ENCODE measurements around the gene CCDC9. TPM values are rescaled to one million over a fixed set of nuclear protein-coding genes. Genes with fewer than 3 reads are reported as not detected.

Gene CCDC9
- 14.5 and 17.3 TPM in 2 replicates for total RNA-seq (2014; rRNA removed; shearing (Covaris generic))
- 15.0 and 15.3 TPM in 2 replicates for polyA plus RNA-seq (2016; fragmentation: Nextera tagmentation; extraction: Ambion mirVana)
- long read RNA-seq, partial matches to known transcripts = 4 of 5 reads
- long read RNA-seq, other reads (novel, unspliced or antisense) = 0 of 5 reads

DNA sequence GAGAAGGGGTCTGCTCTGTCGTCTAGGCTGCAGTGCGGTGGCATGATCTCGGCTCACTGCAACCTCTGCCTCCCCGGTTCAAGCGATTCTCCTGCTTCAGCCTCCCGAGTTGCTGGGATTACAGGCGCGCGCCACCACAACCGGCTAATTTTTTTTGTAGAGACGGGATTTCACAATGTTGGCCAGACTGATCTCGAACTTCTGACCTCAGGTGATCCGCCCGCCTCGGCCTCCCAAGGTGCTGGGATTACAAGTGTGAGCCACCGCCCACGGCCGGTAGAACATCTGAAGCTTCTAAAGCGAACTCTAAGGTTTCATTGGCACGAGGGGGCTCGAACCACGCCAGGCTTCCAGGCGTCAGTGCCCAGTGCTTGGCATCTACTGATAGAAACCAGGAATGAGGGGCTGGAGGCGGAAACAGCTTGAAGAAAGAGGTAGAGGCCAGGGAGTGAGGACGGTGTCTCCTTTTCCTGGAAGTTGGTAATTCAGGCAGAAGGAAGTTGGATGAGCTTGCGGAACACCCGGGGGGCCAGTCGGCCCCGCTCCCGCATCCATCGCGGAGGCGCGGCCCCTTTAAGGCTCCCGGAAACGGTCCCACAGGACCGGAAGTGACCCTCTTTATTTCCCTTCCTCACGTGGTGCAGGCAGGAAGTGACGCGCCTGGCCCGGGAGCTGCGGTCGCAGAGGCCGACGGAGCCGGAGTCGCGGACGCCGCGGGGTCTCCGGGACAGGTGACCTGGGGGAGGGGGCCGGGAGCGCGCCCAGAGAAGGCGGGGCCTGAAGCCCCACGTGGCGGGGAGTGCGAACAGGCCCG lies at the start of gene CCDC9:
Gene CCDC9, plus strand, starts transcription at position 647 of the 814 bp plus-strand sequence. CDS start 1,876 bp downstream, outside the sequence.
- H3K4me3 Mint-ChIP-seq = peak within 1 kb of the TSS; percentile 91
- Histone ChIP-seq H2AFZ (peak within 1 kb of the TSS; percentile 90; the same call in 1 of the 2 replicates), H4K20me1 (replicated peaks; ENCODE audit: insufficient read depth) (no peaks in the 10 kb centered on the region; the same call in 1 of the 2 replicates), H3K4me3 (peak within 1 kb of the TSS; percentile 66), H3K4me1 (ENCODE audit: insufficient read depth) (peaks cover 10% of the 10 kb centered on the region; the same call in 1 of the 2 replicates), H3K27ac (ENCODE audit: low read depth) (peak within 1 kb of the TSS; percentile 97), H3F3A (replicated peaks; ENCODE audit: low read depth) (peaks cover 14% of the 10 kb centered on the region; the same call in 1 of the 2 replicates), H3K36me3 (ENCODE audit: insufficient read depth) (peaks cover 6% of the 10 kb centered on the region), H3K79me2 (replicated peaks; ENCODE audit: insufficient read depth) (peaks cover 15% of the 10 kb centered on the region), H3K27me3 (ENCODE audit: insufficient read depth) (no peaks in the 10 kb centered on the region), H3K9me2 (ENCODE audit: insufficient read depth) (no peaks in the 10 kb centered on the region), H3K4me2 (peak within 1 kb of the TSS; percentile 92)
- H3K27ac Mint-ChIP-seq = peak within 1 kb of the TSS; percentile 98
- DNase-seq (ENCODE audit: low spot score) = peak; percentile 98
- peaks cover 12% of the 10 kb centered on the region for H3K27me3 Mint-ChIP-seq (ENCODE audit: insufficient read depth, low read depth, poor library complexity)
- H3K36me3 Mint-ChIP-seq (ENCODE audit: low read depth) = peaks cover 31% of the 10 kb centered on the region
- peaks cover 17% of the 10 kb centered on the region for H3K4me1 Mint-ChIP-seq
- ATAC-seq = peak; percentile 72
- TF ChIP-seq CREB1 (CRISPR knock-in tag; IDR thresholded peaks at IDR 0.05; ENCODE audit: low read depth) = peak; percentile 96
- peak; percentile 56 for TF ChIP-seq POLR2AphosphoS5 (IDR thresholded peaks at IDR 0.05; ENCODE audit: low read depth)
- no peak for TF ChIP-seq NANOG (IDR thresholded peaks at IDR 0.05; ENCODE audit: borderline replicate concordance)
- TF ChIP-seq, protein P1, sequence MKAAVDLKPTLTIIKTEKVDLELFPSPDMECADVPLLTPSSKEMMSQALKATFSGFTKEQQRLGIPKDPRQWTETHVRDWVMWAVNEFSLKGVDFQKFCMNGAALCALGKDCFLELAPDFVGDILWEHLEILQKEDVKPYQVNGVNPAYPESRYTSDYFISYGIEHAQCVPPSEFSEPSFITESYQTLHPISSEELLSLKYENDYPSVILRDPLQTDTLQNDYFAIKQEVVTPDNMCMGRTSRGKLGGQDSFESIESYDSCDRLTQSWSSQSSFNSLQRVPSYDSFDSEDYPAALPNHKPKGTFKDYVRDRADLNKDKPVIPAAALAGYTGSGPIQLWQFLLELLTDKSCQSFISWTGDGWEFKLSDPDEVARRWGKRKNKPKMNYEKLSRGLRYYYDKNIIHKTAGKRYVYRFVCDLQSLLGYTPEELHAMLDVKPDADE (IDR thresholded peaks at IDR 0.05) = peak; percentile 79; the same call in 1 of the 2 replicates
- TF ChIP-seq EZH2 (IDR thresholded peaks at IDR 0.05; ENCODE audit: low read depth, unreplicated experiment) = no peak
- TF ChIP-seq ZNF331 (CRISPR knock-in tag; IDR thresholded peaks at IDR 0.05; ENCODE audit: low read depth) = no peak
- no peak for TF ChIP-seq JUNB (IDR thresholded peaks at IDR 0.05; ENCODE audit: unreplicated experiment)
- no peaks in the 10 kb centered on the region; the same call in 1 of the 3 replicates for H3K9me3 Mint-ChIP-seq

DNA sequence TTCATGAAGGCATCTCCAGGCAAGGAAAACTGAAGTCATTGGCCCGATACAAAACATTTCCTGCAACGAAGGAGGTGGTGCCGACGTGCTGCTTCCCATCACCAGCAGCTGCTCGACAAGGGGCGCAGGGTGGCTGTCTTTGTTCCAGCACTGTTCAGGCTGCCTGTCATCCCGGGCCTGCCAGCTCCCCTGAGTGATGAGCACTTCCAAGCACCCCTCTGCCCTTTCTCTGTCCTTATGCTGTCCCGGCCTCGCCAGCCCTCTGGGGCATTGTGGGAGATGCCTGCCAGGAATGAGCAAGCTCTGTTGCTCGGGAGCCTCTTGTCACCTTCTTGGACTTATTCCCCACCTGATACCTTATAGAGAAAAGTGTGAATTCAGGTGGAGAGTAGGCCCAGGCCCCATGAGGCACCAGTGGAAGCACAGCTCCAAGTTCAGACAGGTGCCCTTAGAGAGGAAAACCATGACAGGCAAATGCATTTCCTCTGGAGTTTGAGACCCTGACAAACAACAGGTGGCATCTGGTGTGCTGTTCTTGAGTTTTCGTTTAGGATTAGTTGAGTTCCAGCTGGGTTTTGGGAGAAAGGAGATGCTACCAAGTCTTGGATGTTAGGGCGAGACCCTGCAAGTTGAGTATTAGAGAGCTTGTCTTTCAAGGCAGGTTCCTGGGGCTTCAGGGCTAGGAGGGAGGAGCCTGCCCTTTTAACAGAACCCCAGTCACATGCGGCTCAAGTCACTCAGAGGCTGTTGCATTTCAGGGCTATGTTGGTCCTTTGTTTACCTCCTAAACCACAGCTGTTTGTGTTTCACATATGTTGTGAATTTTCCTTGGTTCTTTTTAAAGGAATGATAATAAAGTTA lies 46.8 kb upstream of the CCDC9 start:
- peaks cover 14% of the 10 kb centered on the region for H3K27me3 Mint-ChIP-seq (ENCODE audit: insufficient read depth, low read depth, poor library complexity)
- no peaks in the 10 kb centered on the region; the same call in 2 of the 3 replicates for H3K9me3 Mint-ChIP-seq
- no peak overlapping the region; the same call in 2 of the 3 replicates for H3K4me3 Mint-ChIP-seq
- Histone ChIP-seq H2AFZ (no peak overlapping the region), H3K4me2 (no peak overlapping the region), H3K27ac (ENCODE audit: low read depth) (peak overlapping the region; percentile 89), H3K9me2 (ENCODE audit: insufficient read depth) (no peaks in the 10 kb centered on the region), H3K36me3 (ENCODE audit: insufficient read depth) (peaks cover 22% of the 10 kb centered on the region), H4K20me1 (replicated peaks; ENCODE audit: insufficient read depth) (peaks cover 8% of the 10 kb centered on the region), H3F3A (replicated peaks; ENCODE audit: low read depth) (peaks cover 44% of the 10 kb centered on the region), H3K79me2 (replicated peaks; ENCODE audit: insufficient read depth) (no peaks in the 10 kb centered on the region), H3K4me3 (no peak overlapping the region), H3K27me3 (ENCODE audit: insufficient read depth) (no peaks in the 10 kb centered on the region), H3K4me1 (ENCODE audit: insufficient read depth) (peaks cover 7% of the 10 kb centered on the region)
- TF ChIP-seq, protein P2, sequence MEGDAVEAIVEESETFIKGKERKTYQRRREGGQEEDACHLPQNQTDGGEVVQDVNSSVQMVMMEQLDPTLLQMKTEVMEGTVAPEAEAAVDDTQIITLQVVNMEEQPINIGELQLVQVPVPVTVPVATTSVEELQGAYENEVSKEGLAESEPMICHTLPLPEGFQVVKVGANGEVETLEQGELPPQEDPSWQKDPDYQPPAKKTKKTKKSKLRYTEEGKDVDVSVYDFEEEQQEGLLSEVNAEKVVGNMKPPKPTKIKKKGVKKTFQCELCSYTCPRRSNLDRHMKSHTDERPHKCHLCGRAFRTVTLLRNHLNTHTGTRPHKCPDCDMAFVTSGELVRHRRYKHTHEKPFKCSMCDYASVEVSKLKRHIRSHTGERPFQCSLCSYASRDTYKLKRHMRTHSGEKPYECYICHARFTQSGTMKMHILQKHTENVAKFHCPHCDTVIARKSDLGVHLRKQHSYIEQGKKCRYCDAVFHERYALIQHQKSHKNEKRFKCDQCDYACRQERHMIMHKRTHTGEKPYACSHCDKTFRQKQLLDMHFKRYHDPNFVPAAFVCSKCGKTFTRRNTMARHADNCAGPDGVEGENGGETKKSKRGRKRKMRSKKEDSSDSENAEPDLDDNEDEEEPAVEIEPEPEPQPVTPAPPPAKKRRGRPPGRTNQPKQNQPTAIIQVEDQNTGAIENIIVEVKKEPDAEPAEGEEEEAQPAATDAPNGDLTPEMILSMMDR (conservative IDR thresholded peaks at IDR 0.05; ENCODE audit: low read depth in 2 of 2) = no peak
- TF ChIP-seq ZNF331 (CRISPR knock-in tag; IDR thresholded peaks at IDR 0.05; ENCODE audit: low read depth) (no peak), EZH2 (IDR thresholded peaks at IDR 0.05; ENCODE audit: low read depth, unreplicated experiment) (no peak), EZH2phosphoT487 (IDR thresholded peaks at IDR 0.05; ENCODE audit: unreplicated experiment) (no peak), NANOG (IDR thresholded peaks at IDR 0.05; ENCODE audit: borderline replicate concordance) (no peak), STAT1 (IDR thresholded peaks at IDR 0.05; ENCODE audit: unreplicated experiment) (no peak), JUNB (IDR thresholded peaks at IDR 0.05; ENCODE audit: unreplicated experiment) (no peak)
- H3K36me3 Mint-ChIP-seq (ENCODE audit: low read depth) = peaks cover 69% of the 10 kb centered on the region
- peak overlapping the region; percentile 98 for H3K27ac Mint-ChIP-seq
- ATAC-seq (peak; percentile 79), DNase-seq (ENCODE audit: low spot score) (peak; percentile 55)
- H3K4me1 Mint-ChIP-seq = peaks cover 18% of the 10 kb centered on the region

All from GM23338 (cell line).